ENCODE measurements around the gene MRPS6. TPM values are rescaled to one million over a fixed set of nuclear protein-coding genes. Genes with fewer than 3 reads are reported as not detected.

Gene MRPS6
- total and polyA plus RNA-seq, 10 of the 15 experiments (the other 5 are each of a cell fraction or from before 2014, with no cell fraction given): 32.5 to 232 (median 90.3) TPM

GRCh38 chr21:34144224-34144623 lies 70.8 kb downstream of the MRPS6 start:
- FAIRE-seq (no peak), DNase-seq (ENCODE audit: low read depth, low spot score) (no peak), ATAC-seq (no peak)
- H3K4me3 ChIP-seq: no peak overlapping the region
- in situ Hi-C loops (cut with MboI) (no loop called here), intact Hi-C loops (cut with micrococcal nuclease; ENCODE audit: unreplicated experiment) (no loop called here)
- SMC1A ChIA-PET (ENCODE audit: uncharacterized antibody, unreplicated experiment): interaction anchor here (1.2 kb wide), 1 partner anchor 69 kb away, joined by 4 read pairs; no protein-coding TSS in a partner anchor
- TF ChIP-seq NR2C1 (IDR thresholded peaks at IDR 0.05) (no peak), NR2C2 (IDR thresholded peaks at IDR 0.05; ENCODE audit: borderline replicate concordance, control insufficient read depth, insufficient read length, low read depth) (no peak)
- TF ChIP-seq, protein P1, sequence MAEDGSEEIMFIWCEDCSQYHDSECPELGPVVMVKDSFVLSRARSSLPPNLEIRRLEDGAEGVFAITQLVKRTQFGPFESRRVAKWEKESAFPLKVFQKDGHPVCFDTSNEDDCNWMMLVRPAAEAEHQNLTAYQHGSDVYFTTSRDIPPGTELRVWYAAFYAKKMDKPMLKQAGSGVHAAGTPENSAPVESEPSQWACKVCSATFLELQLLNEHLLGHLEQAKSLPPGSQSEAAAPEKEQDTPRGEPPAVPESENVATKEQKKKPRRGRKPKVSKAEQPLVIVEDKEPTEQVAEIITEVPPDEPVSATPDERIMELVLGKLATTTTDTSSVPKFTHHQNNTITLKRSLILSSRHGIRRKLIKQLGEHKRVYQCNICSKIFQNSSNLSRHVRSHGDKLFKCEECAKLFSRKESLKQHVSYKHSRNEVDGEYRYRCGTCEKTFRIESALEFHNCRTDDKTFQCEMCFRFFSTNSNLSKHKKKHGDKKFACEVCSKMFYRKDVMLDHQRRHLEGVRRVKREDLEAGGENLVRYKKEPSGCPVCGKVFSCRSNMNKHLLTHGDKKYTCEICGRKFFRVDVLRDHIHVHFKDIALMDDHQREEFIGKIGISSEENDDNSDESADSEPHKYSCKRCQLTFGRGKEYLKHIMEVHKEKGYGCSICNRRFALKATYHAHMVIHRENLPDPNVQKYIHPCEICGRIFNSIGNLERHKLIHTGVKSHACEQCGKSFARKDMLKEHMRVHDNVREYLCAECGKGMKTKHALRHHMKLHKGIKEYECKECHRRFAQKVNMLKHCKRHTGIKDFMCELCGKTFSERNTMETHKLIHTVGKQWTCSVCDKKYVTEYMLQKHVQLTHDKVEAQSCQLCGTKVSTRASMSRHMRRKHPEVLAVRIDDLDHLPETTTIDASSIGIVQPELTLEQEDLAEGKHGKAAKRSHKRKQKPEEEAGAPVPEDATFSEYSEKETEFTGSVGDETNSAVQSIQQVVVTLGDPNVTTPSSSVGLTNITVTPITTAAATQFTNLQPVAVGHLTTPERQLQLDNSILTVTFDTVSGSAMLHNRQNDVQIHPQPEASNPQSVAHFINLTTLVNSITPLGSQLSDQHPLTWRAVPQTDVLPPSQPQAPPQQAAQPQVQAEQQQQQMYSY (CRISPR knock-in tag; IDR thresholded peaks at IDR 0.05): no peak
- TF ChIP-seq, protein P2, sequence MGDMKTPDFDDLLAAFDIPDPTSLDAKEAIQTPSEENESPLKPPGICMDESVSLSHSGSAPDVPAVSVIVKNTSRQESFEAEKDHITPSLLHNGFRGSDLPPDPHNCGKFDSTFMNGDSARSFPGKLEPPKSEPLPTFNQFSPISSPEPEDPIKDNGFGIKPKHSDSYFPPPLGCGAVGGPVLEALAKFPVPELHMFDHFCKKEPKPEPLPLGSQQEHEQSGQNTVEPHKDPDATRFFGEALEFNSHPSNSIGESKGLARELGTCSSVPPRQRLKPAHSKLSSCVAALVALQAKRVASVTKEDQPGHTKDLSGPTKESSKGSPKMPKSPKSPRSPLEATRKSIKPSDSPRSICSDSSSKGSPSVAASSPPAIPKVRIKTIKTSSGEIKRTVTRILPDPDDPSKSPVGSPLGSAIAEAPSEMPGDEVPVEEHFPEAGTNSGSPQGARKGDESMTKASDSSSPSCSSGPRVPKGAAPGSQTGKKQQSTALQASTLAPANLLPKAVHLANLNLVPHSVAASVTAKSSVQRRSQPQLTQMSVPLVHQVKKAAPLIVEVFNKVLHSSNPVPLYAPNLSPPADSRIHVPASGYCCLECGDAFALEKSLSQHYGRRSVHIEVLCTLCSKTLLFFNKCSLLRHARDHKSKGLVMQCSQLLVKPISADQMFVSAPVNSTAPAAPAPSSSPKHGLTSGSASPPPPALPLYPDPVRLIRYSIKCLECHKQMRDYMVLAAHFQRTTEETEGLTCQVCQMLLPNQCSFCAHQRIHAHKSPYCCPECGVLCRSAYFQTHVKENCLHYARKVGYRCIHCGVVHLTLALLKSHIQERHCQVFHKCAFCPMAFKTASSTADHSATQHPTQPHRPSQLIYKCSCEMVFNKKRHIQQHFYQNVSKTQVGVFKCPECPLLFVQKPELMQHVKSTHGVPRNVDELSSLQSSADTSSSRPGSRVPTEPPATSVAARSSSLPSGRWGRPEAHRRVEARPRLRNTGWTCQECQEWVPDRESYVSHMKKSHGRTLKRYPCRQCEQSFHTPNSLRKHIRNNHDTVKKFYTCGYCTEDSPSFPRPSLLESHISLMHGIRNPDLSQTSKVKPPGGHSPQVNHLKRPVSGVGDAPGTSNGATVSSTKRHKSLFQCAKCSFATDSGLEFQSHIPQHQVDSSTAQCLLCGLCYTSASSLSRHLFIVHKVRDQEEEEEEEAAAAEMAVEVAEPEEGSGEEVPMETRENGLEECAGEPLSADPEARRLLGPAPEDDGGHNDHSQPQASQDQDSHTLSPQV (IDR thresholded peaks at IDR 0.05): no peak
- BruUV-seq (replicated peaks): no TSS peak
- RAD21 ChIA-PET (ENCODE audit: unreplicated experiment): no interaction called here
- H3K4me1 ChIP-seq (ENCODE audit: control insufficient read depth, insufficient read depth, low read length): no peaks in the 10 kb centered on the region
- CTCF ChIA-PET: no interaction called here
- no peaks in the 10 kb centered on the region for H3K27me3 ChIP-seq (replicated peaks in 1 of 2; ENCODE audit: control insufficient read depth in 2 of 2, insufficient read depth in 2 of 2, low read length in 1 of 2)
- over 99% methylated on average over 6 of the region's 6 CpGs for WGBS (ENCODE audit: insufficient coverage, insufficient replicate concordance, low lambda C conversion rate, missing lambda C conversion rate)
- no peak overlapping the region for H3K9ac ChIP-seq (ENCODE audit: control insufficient read depth, insufficient read depth, low read length)
- H3K4me2 ChIP-seq (ENCODE audit: control insufficient read depth, insufficient read depth): no peak overlapping the region
- H2AFZ ChIP-seq (ENCODE audit: control insufficient read depth, low read depth, low read length): no peak overlapping the region
- H3K36me3 ChIP-seq (ENCODE audit: control insufficient read depth in 2 of 2, insufficient read depth in 2 of 2, low read length in 1 of 2): peaks cover 9 to 15% of the 10 kb centered on the region in 2 experiments
- H3K79me2 ChIP-seq (ENCODE audit: control insufficient read depth, insufficient read depth, low read length): no peaks in the 10 kb centered on the region; the same call in 1 of the 2 replicates
- no peak overlapping the region for H3K27ac ChIP-seq (ENCODE audit: control insufficient read depth, insufficient read depth)
- no peaks in the 10 kb centered on the region; the same call in 2 of the 3 replicates for H3K9me3 ChIP-seq (replicated peaks; ENCODE audit: control insufficient read depth, insufficient read depth, low read length)
- POLR2A ChIA-PET: no interaction called here
- no peaks in the 10 kb centered on the region for H4K20me1 ChIP-seq (ENCODE audit: control insufficient read depth, insufficient read depth)

All from GM12878 (cell line).